Activated T-cell treated with anti-CD3 and anti-CD28 coated beads for 4 hours (primary cell): ENCODE results near the gene ASXL3.

ENCODE experiments used
- DNase-seq: peaks from one replicate; pipeline ENCODE4 v3.0.0-alpha.2; 2020

The ASXL3 gene

GRCh38 chr18:33584548-33585430 is 6.8 kb downstream of the ASXL3 start:
- no peak for DNase-seq

- no peak for DNase-seq
Observed at GRCh38 chr18:33585431-33585775, 7.4 kb downstream of the ASXL3 start.

- no peak for DNase-seq
Observed at GRCh38 chr18:33588361-33588760, 10.3 kb downstream of the ASXL3 start.

- no peak for DNase-seq
Observed at GRCh38 chr18:33593261-33593660, 15.2 kb downstream of the ASXL3 start.

- DNase-seq = no peak
Observed at GRCh38 chr18:33594799-33595198, 16.8 kb downstream of the ASXL3 start.

GRCh38 chr18:33596178-33596854 is 18.3 kb downstream of the ASXL3 start:
- DNase-seq = no peak

- no peak for DNase-seq
Observed at GRCh38 chr18:33600846-33601245, 22.8 kb downstream of the ASXL3 start.

GRCh38 chr18:33603454-33603853 is 25.4 kb downstream of the ASXL3 start:
- DNase-seq = no peak

GRCh38 chr18:33605250-33605649 is 27.2 kb downstream of the ASXL3 start:
- no peak for DNase-seq

- DNase-seq = no peak
Observed at GRCh38 chr18:33606621-33607020, 28.6 kb downstream of the ASXL3 start.

- no peak for DNase-seq
Observed at GRCh38 chr18:33611525-33612135, 33.6 kb downstream of the ASXL3 start.

- DNase-seq = no peak
Observed at GRCh38 chr18:33612632-33613031, 34.6 kb downstream of the ASXL3 start.

- no peak for DNase-seq
Observed at GRCh38 chr18:33616556-33616955, 38.5 kb downstream of the ASXL3 start.

- DNase-seq = no peak
Observed at GRCh38 chr18:33627114-33627513, 49.1 kb downstream of the ASXL3 start.

GRCh38 chr18:33630476-33630875 is 52.5 kb downstream of the ASXL3 start:
- no peak for DNase-seq

GRCh38 chr18:33641141-33641540 is 63.1 kb downstream of the ASXL3 start:
- DNase-seq = no peak

- no peak for DNase-seq
Observed at GRCh38 chr18:33644494-33644893, 66.5 kb downstream of the ASXL3 start.

- DNase-seq = no peak
Observed at GRCh38 chr18:33647365-33647764, 69.3 kb downstream of the ASXL3 start.

- no peak for DNase-seq
Observed at GRCh38 chr18:33652635-33653034, 74.6 kb downstream of the ASXL3 start.

GRCh38 chr18:33653231-33653630 is 75.2 kb downstream of the ASXL3 start:
- DNase-seq = no peak

- DNase-seq = no peak
Observed at GRCh38 chr18:33656889-33657448, 79.0 kb downstream of the ASXL3 start.

- DNase-seq = no peak
Observed at GRCh38 chr18:33660696-33661310, 82.8 kb downstream of the ASXL3 start.

- no peak for DNase-seq
Observed at GRCh38 chr18:33664241-33664874, 86.3 kb downstream of the ASXL3 start.
